ENCODE results near the gene ZNF24.

Gene ZNF24

DNA sequence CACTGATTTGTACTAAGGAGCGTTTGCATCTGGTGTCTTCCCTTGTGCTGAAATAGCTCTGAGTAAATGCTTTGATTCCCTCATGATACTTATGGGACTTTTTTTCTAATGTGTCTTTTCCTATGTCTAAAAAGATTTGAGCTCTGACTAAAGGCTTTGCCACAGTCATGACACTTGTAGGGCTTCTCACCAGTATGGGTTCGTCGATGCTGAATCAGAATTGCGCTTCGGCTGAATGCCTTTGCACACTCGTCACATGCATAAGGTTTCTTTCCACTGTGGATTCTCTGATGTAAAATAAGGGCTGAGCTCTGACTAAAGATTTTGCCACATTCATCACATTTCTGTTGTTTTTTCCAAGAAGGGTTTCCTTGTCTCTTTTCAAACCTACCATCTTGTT lies 24.9 kb upstream of the ZNF24 start:
- Histone ChIP-seq H3K4me3 (ENCODE audit: low read length) (no peak overlapping the region), H3K36me3 (replicated peaks; ENCODE audit: insufficient read depth, low read length) (no peaks in the 10 kb centered on the region), H3F3A (ENCODE audit: insufficient read depth, low read length) (no peaks in the 10 kb centered on the region), H2AFZ (ENCODE audit: low read length) (no peak overlapping the region), H3K27ac (ENCODE audit: low read length) (no peak overlapping the region), H3K9me2 (replicated peaks; ENCODE audit: insufficient read depth, low read length) (no peaks in the 10 kb centered on the region), H3K27me3 (replicated peaks; ENCODE audit: insufficient read depth, low read length) (no peaks in the 10 kb centered on the region), H3K9ac (ENCODE audit: low read length) (no peak overlapping the region), H4K20me1 (ENCODE audit: insufficient read depth, low read length) (no peaks in the 10 kb centered on the region), H3K4me1 (ENCODE audit: low read length) (no peaks in the 10 kb centered on the region), H3K79me2 (ENCODE audit: low read length) (no peaks in the 10 kb centered on the region), H3K9me3 (replicated peaks; ENCODE audit: insufficient read depth, low read length) (no peaks in the 10 kb centered on the region), H3K4me2 (ENCODE audit: low read depth, low read length) (no peak overlapping the region)
- DNase-seq, result no peak
- no peak for TF ChIP-seq EZH2 (optimal IDR thresholded peaks at IDR 0.05; ENCODE audit: low read depth, low read length)
- no peak for TF ChIP-seq EZH2phosphoT487 (IDR thresholded peaks at IDR 0.05; ENCODE audit: low read length)
- TF ChIP-seq CTCF (IDR thresholded peaks at IDR 0.05; ENCODE audit: low read length), result no peak

GRCh38 chr18:35368595-35368994 lies 24.4 kb upstream of the ZNF24 start:
- Histone ChIP-seq H3K79me2 (ENCODE audit: low read length) (no peaks in the 10 kb centered on the region), H3K4me2 (ENCODE audit: low read depth, low read length) (no peak overlapping the region), H3K9me3 (replicated peaks; ENCODE audit: insufficient read depth, low read length) (no peaks in the 10 kb centered on the region), H3K27me3 (replicated peaks; ENCODE audit: insufficient read depth, low read length) (no peaks in the 10 kb centered on the region), H3K9me2 (replicated peaks; ENCODE audit: insufficient read depth, low read length) (no peaks in the 10 kb centered on the region), H3F3A (ENCODE audit: insufficient read depth, low read length) (no peaks in the 10 kb centered on the region), H3K36me3 (replicated peaks; ENCODE audit: insufficient read depth, low read length) (no peaks in the 10 kb centered on the region), H3K4me1 (ENCODE audit: low read length) (no peaks in the 10 kb centered on the region), H2AFZ (ENCODE audit: low read length) (no peak overlapping the region), H3K4me3 (ENCODE audit: low read length) (no peak overlapping the region), H3K27ac (ENCODE audit: low read length) (no peak overlapping the region), H3K9ac (ENCODE audit: low read length) (no peak overlapping the region), H4K20me1 (ENCODE audit: insufficient read depth, low read length) (no peaks in the 10 kb centered on the region)
- DNase-seq, result no peak
- no peak for TF ChIP-seq EZH2phosphoT487 (IDR thresholded peaks at IDR 0.05; ENCODE audit: low read length)

DNA sequence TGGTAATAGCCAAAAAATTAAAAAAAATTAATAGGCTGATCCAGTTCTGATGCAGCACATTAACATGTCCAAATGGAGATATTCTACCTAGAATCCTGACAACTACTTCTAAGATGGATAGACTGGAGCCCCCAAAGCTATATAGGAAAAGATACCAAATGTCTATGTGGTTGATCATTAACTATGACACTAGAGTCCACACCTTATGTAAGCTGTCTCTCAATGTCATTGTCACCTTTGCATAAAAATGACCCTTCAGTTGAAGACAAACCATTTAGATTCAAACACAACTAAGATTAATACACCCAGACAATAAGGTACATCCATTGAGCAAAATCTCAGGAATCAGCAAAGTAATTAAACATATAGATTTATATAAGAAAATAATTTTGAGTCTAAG lies 18.3 kb upstream of the ZNF24 start:
- TF ChIP-seq EZH2 (optimal IDR thresholded peaks at IDR 0.05; ENCODE audit: low read depth, low read length), result no peak
- TF ChIP-seq EZH2phosphoT487 (IDR thresholded peaks at IDR 0.05; ENCODE audit: low read length), result no peak
- no peak for TF ChIP-seq CTCF (IDR thresholded peaks at IDR 0.05; ENCODE audit: low read length)
- H3K27me3 ChIP-seq (replicated peaks; ENCODE audit: insufficient read depth, low read length), result no peaks in the 10 kb centered on the region
- no peaks in the 10 kb centered on the region for H4K20me1 ChIP-seq (ENCODE audit: insufficient read depth, low read length)
- no peaks in the 10 kb centered on the region for H3F3A ChIP-seq (ENCODE audit: insufficient read depth, low read length)
- H2AFZ ChIP-seq (ENCODE audit: low read length), result no peak overlapping the region
- no peaks in the 10 kb centered on the region for H3K4me1 ChIP-seq (ENCODE audit: low read length)
- no peak for DNase-seq
- H3K9ac ChIP-seq (ENCODE audit: low read length), result no peak overlapping the region
- H3K27ac ChIP-seq (ENCODE audit: low read length), result no peak overlapping the region
- H3K4me2 ChIP-seq (ENCODE audit: low read depth, low read length), result no peak overlapping the region
- H3K36me3 ChIP-seq (replicated peaks; ENCODE audit: insufficient read depth, low read length), result no peaks in the 10 kb centered on the region
- no peaks in the 10 kb centered on the region for H3K79me2 ChIP-seq (ENCODE audit: low read length)
- no peaks in the 10 kb centered on the region for H3K9me2 ChIP-seq (replicated peaks; ENCODE audit: insufficient read depth, low read length)
- no peaks in the 10 kb centered on the region for H3K9me3 ChIP-seq (replicated peaks; ENCODE audit: insufficient read depth, low read length)
- no peak overlapping the region for H3K4me3 ChIP-seq (ENCODE audit: low read length)

DNA sequence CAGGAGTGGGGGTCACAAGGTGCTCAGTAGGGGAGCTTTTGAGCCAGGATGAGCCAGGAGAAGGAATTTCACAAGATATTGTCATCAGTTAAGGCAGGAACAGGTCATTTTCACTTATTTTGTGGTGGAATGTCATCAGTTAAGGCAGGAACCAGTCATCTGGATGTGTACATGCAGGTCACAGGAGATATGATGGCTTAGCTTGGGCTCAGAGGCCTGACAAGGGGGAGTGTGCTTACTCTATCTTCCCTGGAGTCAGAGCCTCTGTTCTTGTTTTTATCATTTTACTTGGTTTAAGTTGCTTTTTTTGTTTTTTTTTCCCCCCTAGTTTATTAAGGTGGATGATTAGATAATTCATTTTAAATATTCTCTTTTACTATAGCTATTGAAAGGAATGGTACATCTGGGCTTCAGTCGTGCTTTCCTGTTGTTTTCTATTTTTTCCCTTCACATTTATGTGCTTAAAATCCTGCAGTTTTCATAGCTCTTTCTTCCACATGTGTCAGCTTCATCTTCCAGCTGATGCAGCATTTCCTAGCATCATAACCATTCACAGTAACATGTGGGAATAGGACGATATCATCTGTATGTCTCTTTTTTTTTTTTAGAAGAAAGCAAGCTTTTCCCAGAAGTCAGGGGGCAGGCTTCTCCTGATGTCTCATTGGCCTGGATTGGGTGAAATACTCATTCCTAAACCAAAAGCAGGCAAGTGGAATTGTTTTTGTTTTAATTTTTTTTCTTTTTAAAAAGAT lies 17.5 kb upstream of the ZNF24 start:
- Histone ChIP-seq H3K9me2 (replicated peaks; ENCODE audit: insufficient read depth, low read length) (no peaks in the 10 kb centered on the region), H4K20me1 (ENCODE audit: insufficient read depth, low read length) (no peaks in the 10 kb centered on the region), H3K4me2 (ENCODE audit: low read depth, low read length) (no peak overlapping the region), H3K4me3 (ENCODE audit: low read length) (no peak overlapping the region), H3K4me1 (ENCODE audit: low read length) (no peaks in the 10 kb centered on the region), H3K9me3 (replicated peaks; ENCODE audit: insufficient read depth, low read length) (no peaks in the 10 kb centered on the region), H3K27me3 (replicated peaks; ENCODE audit: insufficient read depth, low read length) (no peaks in the 10 kb centered on the region), H3K79me2 (ENCODE audit: low read length) (no peaks in the 10 kb centered on the region), H2AFZ (ENCODE audit: low read length) (no peak overlapping the region), H3K36me3 (replicated peaks; ENCODE audit: insufficient read depth, low read length) (no peaks in the 10 kb centered on the region), H3F3A (ENCODE audit: insufficient read depth, low read length) (no peaks in the 10 kb centered on the region), H3K27ac (ENCODE audit: low read length) (no peak overlapping the region), H3K9ac (ENCODE audit: low read length) (no peak overlapping the region)
- TF ChIP-seq EZH2 (optimal IDR thresholded peaks at IDR 0.05; ENCODE audit: low read depth, low read length) (no peak), CTCF (IDR thresholded peaks at IDR 0.05; ENCODE audit: low read length) (no peak), EZH2phosphoT487 (IDR thresholded peaks at IDR 0.05; ENCODE audit: low read length) (no peak)
- DNase-seq, result no peak

Measured in MM.1S (cell line).